Measurements from ENCODE around the gene CAPN15.

DNA sequence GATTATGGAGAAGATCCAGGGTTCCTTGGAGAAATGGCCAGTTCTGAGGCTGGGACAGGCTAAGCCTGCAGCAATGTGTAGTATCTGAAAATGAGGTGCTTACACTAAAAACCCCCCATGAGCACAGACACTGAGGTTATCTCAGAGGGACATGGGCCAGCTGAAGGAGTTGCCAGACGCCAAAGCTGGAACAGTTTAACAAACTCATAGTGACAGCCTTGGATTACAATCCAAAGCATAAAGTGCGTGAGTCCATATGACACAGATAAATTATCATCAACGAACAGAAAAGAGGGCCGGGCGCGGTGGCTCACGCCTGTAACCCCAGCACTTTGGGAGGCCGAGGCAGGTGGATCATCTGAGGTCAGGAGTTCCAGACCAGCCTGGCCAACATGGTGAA lies 11.2 kb upstream of the CAPN15 start:
- TF ChIP-seq, protein P1, sequence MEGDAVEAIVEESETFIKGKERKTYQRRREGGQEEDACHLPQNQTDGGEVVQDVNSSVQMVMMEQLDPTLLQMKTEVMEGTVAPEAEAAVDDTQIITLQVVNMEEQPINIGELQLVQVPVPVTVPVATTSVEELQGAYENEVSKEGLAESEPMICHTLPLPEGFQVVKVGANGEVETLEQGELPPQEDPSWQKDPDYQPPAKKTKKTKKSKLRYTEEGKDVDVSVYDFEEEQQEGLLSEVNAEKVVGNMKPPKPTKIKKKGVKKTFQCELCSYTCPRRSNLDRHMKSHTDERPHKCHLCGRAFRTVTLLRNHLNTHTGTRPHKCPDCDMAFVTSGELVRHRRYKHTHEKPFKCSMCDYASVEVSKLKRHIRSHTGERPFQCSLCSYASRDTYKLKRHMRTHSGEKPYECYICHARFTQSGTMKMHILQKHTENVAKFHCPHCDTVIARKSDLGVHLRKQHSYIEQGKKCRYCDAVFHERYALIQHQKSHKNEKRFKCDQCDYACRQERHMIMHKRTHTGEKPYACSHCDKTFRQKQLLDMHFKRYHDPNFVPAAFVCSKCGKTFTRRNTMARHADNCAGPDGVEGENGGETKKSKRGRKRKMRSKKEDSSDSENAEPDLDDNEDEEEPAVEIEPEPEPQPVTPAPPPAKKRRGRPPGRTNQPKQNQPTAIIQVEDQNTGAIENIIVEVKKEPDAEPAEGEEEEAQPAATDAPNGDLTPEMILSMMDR (IDR thresholded peaks at IDR 0.05): no peak
- TF ChIP-seq POLR2A (IDR thresholded peaks at IDR 0.05; ENCODE audit: low read depth) (no peak), EP300 (IDR thresholded peaks at IDR 0.05) (no peak)

Data from esophagus muscularis mucosa (tissue), 4 donors.